SKM-1 treated with dmso at 0.1 percent for 144 hours (cell line): ENCODE data around the gene GPR31.

Experiments
- DNase-seq: peaks from one replicate; lab custom pipeline; 2025; ENCODE audit not compliant: unreplicated experiment; lab: John Stamatoyannopoulos, UW

GPR31 gene

DNA sequence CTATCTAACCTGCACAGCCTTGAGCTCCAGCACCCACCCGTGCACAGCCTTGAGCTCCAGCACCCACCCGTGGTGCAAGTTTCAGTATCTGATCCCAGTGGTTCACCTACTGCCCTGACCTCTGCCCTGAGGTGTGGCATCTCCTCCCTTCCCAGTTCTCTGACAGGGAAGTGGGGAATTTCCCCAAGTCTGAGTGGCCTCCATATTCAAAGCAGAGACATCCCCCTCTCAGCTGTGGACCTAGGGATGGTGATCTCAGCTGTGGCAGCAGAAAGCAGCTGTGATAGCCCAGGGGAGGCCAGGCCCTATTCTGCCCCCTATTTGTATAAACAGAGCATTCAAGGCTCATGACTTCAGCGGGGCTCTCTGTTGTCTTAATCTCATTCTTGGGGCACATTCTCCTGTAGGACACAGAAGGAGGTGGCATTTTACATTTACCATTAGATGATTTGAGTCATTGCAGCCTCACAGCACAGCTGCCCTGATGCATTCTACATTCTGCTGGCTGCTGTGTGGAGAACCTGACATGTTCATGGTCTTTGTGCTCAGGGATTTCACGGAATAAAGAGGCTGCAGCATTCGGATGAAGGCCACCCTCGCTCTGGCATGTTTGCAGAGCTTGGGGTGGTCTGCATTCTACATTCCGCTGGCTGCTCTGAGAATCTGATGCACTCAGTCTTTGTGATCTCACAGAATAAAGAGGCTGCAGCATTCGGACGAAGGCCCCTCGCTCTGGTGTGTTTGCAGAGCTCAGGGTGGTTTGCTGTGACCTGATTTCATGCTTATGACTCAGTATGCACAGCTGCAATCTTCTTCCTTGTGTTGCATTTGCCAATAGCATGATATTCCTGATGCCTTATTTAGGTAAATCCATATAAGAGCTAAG is 16.9 kb downstream of the GPR31 start:
- no peak for DNase-seq

DNA sequence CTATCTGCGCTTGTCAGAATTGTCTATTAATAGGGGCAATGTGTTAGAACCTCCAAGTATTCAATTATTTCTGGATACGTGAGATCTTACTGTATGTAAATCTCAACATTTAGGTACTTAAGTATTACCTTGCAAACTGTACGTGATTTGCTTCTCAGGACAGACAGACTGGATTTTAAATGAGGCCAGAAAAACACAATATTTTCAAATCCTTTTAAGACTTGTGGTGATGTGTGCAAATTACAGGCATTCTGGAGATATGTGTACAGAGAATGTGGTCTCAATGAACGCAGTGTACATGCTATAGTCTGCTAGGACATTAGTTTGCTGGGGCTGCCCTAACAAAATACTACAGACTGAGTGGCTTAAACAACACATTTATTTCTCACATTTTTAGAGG is 18.0 kb downstream of the GPR31 start:
- no peak for DNase-seq

- no peak for DNase-seq
Observed at GRCh38 chr6:167137881-167138280, 19.9 kb downstream of the GPR31 start.

- DNase-seq: no peak
Observed at GRCh38 chr6:167137081-167137480, 20.7 kb downstream of the GPR31 start.

DNA sequence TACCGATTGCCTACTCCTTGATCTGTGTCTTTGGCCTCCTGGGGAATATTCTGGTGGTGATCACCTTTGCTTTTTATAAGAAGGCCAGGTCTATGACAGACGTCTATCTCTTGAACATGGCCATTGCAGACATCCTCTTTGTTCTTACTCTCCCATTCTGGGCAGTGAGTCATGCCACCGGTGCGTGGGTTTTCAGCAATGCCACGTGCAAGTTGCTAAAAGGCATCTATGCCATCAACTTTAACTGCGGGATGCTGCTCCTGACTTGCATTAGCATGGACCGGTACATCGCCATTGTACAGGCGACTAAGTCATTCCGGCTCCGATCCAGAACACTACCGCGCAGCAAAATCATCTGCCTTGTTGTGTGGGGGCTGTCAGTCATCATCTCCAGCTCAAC is 21.4 kb downstream of the GPR31 start:
- DNase-seq: no peak

DNA sequence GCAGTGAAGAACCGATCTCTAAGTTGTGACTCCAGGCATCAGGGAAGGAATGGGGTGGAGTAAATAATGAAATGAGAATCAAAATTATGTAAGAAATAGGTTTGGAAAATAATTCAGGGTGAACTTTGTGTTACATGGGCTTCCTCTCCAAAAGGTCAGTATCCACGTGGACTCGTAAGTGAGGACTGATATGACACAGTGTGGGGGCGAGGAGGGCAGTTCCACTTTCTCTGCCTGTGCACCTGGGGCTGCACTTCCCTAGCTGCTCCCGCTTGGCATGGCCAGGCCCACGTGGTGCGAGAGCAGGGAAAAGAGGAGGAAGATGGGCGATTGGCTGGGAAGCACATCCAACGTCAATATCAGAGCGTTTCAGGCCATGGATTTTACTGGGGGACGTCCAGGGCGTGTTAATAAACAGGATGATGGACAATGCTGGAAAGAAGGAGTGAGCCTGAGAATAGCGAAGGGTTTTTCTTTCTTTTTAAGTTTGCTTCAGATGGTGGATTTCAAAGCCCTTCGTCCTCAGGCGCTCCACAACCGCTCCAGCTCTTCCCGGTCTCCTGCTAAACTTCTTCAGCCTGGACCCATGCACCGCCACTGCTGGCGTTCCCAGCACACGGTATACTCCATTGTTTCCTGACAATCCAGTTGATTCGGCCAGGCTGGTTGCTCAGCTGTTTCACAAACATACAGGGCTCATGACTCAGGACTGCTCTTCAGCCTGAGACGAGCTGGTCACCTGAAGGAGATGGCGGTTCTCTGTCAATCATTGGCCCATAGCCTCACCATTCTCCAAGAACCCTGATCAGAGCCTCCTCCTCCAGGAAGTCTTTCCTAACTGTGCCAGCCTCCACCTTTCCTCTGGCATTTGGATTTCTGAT is 23.1 kb downstream of the GPR31 start:
- no peak for DNase-seq

- no peak for DNase-seq
Observed at GRCh38 chr6:167130712-167131684, 26.8 kb downstream of the GPR31 start.

DNA sequence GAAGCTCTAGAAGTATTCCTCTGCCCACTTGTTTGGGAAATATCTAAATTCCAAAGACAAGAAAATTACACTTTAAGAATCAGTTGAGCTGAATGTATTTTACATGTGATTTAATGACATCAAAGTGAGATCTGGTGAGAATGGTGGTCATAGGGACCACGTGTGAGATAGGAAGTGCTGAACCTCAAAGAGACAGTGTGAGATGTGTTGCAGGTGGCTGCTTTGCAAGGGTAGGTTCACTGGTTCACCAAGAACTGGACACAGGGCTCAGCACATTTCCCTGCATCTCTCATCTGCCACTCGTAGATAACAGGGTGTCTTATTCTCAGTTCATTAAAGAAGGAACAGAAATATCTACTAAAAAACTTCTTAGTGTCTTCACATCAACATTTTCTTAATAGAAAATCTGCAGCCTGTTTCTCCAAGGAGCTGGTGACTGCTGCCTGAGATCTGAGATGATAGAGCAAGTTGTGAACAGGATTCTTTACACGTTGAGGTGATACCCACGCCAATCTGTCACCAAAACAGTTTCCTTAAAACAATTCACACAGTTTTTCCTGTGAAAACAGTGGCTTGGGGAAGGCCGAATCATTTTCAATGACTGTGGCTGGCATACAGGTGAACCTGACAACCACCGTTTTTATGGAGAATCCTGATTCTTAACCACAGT is 27.6 kb downstream of the GPR31 start:
- no peak for DNase-seq

DNA sequence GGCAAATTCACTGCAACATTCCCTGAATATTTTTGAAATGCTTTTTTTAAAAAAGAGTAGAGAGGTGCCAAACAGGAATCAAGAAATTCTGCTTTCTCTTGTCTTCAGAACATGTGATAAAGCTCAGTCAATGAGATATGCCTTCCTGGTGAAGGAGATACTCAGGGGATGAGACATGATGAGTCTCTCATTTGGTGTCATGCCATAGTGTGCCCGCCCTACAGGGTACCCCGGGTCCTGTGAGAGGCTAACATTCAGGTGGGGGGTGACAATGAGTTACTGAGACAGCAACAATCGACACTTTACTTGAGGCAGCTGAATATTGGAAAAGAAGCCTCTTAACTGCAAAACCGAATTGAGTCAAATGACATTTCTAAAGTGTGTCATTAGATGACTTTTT is 28.2 kb downstream of the GPR31 start:
- no peak for DNase-seq

GRCh38 chr6:167129159-167129558 is 28.6 kb downstream of the GPR31 start:
- DNase-seq: no peak

- no peak for DNase-seq
Observed at GRCh38 chr6:167127785-167128531, 29.8 kb downstream of the GPR31 start.

- DNase-seq: no peak
Observed at GRCh38 chr6:167125855-167126349, 31.9 kb downstream of the GPR31 start.

DNA sequence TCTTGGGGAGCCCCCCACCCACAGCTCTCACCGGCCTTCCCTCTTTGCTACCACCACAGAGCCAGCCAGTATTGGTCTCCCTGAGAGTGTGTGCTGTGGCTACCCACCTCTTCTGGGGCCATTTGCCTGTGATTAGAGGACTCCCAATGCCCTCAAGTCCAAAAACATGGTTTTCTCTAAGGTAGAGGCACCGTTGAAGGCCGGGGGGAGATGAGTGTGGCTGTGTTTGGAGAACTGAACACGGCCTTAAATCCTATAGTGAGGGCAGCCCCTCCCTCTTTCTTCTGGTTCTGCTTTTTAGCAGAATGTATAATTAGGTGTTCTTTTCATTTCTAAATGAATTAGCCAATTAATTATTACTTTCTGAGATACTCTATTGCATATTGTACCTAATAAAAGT is 32.4 kb downstream of the GPR31 start:
- no peak for DNase-seq

- no peak for DNase-seq
Observed at GRCh38 chr6:167124753-167125152, 33.0 kb downstream of the GPR31 start.

DNA sequence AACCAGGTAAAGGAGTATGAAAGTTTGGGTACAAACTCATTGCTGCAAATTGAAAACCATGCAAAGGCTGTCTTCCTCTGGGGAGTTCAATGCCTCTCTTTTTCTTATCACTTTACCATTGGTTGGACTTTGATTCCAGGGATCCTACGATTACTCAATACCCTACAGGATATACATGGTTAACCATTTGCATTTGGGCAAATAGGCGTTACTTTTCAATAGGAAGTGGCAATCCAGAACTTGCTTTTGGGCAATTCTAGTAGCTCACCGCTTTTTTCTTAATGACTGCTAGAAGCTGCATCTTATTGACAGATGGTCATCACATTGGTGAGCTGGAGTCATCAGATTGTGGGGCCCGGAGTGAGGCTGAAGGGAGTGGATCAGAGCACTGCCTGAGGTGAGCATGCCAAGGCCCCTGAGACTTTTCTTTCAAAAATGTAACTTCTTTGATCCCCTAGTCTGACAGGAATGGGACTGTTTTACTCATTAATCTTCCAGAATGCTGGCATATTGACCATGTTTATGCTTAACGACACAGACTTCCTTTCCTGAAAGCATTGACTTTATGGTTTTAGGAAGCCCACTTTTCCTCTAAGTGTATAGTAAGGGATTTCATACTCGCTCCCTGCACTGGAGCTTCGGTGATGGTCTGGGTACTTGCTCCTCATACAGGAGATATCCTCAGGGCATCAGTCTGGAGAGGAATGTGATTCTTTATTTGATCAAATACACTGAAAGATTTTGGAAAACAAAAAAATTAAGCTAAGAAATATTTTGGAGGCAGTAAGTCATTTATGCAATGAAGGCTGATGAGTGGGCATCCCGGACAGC is 34.7 kb downstream of the GPR31 start, which contains the start of gene CCR6:
TSS of gene CCR6 (plus strand) at position 270 of the 831 bp plus-strand sequence. CDS start 13,039 bp downstream, outside the sequence.
- no peak for DNase-seq

- no peak for DNase-seq
Observed at GRCh38 chr6:167122041-167122826, 35.5 kb downstream of the GPR31 start.

- no peak for DNase-seq
Observed at GRCh38 chr6:167121335-167121841, 36.4 kb downstream of the GPR31 start.

GRCh38 chr6:167120583-167120903 is 37.2 kb downstream of the GPR31 start:
- no peak for DNase-seq
